Upper lobe of right lung (tissue), 1 donor: ENCODE results near the gene PRND. TPM values are rescaled to one million over a fixed set of nuclear protein-coding genes. Genes with fewer than 3 reads are reported as not detected.

Experiments
- ATAC-seq: fragments of 200-7000 bp; cut with Tn5 transposase; one replicate; pipeline ENCODE4 v1.9.1; 2020; ENCODE audit warnings: mild to moderate bottlenecking, moderate library complexity
- DNase-seq: peaks from one replicate; pipeline ENCODE4 v3.0.0-alpha.2; 2020
- H3K27ac ChIP-seq: fragments of 200-600 bp; one replicate; pipeline ENCODE4 v1.8.0; 2022
- H3K27me3 ChIP-seq: fragments of 200-600 bp; one replicate; pipeline ENCODE4 v1.8.0; 2022; ENCODE audit warnings: mild to moderate bottlenecking
- H3K36me3 ChIP-seq: fragments of 200-600 bp; one replicate; pipeline ENCODE4 v1.8.0; 2022
- H3K4me1 ChIP-seq: fragments of 200-600 bp; one replicate; pipeline ENCODE4 v1.8.0; 2022
- H3K4me3 ChIP-seq: fragments of 200-600 bp; one replicate; pipeline ENCODE4 v1.8.0; 2022; ENCODE audit warnings: mild to moderate bottlenecking
- H3K9me3 ChIP-seq: fragments of 200-600 bp; one replicate; pipeline ENCODE4 v1.8.0; 2022
- intact Hi-C: fragments of 100-400 bp; cut with DNase I; formaldehyde crosslinking; loops from one replicate; pipeline ENCODE4 v1.11.0; 2022
- total RNA-seq: library from RNA; stranded (reverse); fragmentation: NEBNext Ultra II Directional; extraction: Animal tissue kit (Norgen Biotek cat#: 25700); gene quantifications from one replicate; pipeline ENCODE4 v1.2.1, GENCODE V29; 2021
- TF ChIP-seq, protein P1 (sequence below): fragments of 200-600 bp; IDR thresholded peaks from one replicate; pipeline ENCODE4 v1.8.0; 2022; ENCODE audit warnings: antibody characterized with exemption
- donor health status: DM: no; HTN: yes; CAD: no; lungs with severe emphysema.

Gene PRND
- total RNA-seq, 1 donor from 2014 or later, result 0.43 TPM

- ATAC-seq (no peak), DNase-seq (no peak)
- H3K27ac ChIP-seq, result no peak overlapping the region
- peaks cover 12% of the 10 kb centered on the region for H3K4me1 ChIP-seq
- no peaks in the 10 kb centered on the region for H3K9me3 ChIP-seq
- intact Hi-C loops, result loop anchor here (5.0 kb wide), 1 partner anchor 111 kb away; no protein-coding TSS in a partner anchor
- peaks cover 5% of the 10 kb centered on the region for H3K27me3 ChIP-seq
- TF ChIP-seq, protein P1, sequence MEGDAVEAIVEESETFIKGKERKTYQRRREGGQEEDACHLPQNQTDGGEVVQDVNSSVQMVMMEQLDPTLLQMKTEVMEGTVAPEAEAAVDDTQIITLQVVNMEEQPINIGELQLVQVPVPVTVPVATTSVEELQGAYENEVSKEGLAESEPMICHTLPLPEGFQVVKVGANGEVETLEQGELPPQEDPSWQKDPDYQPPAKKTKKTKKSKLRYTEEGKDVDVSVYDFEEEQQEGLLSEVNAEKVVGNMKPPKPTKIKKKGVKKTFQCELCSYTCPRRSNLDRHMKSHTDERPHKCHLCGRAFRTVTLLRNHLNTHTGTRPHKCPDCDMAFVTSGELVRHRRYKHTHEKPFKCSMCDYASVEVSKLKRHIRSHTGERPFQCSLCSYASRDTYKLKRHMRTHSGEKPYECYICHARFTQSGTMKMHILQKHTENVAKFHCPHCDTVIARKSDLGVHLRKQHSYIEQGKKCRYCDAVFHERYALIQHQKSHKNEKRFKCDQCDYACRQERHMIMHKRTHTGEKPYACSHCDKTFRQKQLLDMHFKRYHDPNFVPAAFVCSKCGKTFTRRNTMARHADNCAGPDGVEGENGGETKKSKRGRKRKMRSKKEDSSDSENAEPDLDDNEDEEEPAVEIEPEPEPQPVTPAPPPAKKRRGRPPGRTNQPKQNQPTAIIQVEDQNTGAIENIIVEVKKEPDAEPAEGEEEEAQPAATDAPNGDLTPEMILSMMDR, result no peak
- H3K4me3 ChIP-seq, result no peak overlapping the region
- H3K36me3 ChIP-seq, result no peaks in the 10 kb centered on the region
Observed at GRCh38 chr20:4717816-4718570, 3.7 kb upstream of the PRND start.

- H3K4me1 ChIP-seq, result peaks cover 12% of the 10 kb centered on the region
- no peak for DNase-seq
- peaks cover 5% of the 10 kb centered on the region for H3K27me3 ChIP-seq
- TF ChIP-seq, protein P1, result no peak
- intact Hi-C loops, result loop anchor here (5.0 kb wide), 1 partner anchor 112 kb away; no protein-coding TSS in a partner anchor
- ATAC-seq, result no peak
- no peak overlapping the region for H3K27ac ChIP-seq
- no peak overlapping the region for H3K4me3 ChIP-seq
- H3K36me3 ChIP-seq, result no peaks in the 10 kb centered on the region
- H3K9me3 ChIP-seq, result no peaks in the 10 kb centered on the region
Observed at GRCh38 chr20:4719190-4719589, 2.5 kb upstream of the PRND start.

DNA sequence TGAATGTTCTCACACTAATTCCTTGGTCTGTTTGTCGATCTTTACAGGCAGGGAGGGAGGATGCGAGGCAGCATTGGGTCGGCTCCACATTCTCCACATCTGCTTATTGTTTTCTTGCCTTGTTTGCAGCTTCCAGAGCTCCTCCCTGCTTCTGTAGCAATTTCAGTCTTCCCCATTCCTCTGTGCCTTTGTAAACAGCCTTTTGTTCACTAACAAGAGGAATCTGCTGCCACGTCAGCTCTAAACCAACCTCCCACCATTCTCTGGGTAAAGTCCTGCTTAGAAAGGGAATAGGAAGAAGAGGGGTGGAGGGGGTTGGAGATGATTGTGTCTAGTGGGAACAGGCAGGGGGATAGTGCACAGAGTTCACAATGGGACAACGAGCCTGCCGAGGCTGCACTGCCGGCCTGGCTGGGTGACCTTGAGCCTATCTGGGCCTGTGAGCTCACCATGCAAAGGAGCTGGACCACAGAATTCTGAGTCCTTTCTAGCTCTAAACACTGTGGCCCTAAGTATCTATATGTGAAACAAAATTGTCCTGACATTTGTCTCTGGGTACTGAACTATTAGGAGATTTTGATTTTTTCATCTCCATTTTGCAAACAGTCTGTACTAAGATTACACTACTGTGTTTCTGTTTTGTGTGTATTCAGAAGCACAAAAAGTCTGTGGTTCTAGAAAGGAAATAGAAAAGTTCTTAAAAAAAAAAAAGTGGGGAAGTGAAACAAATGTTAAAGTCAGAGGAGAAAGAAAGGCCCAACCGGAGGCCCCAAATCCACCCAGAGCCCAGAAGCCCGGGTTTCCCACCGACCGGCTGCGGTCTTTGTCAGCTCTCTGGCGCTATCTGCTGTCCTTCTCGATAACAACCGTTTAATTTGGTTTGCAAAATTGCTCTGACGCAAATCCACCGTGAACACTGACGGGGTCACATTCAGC is 1.4 kb upstream of the PRND start:
- TF ChIP-seq, protein P1, result peak; percentile 75
- peak; percentile 81 for DNase-seq
- peaks cover 5% of the 10 kb centered on the region for H3K27me3 ChIP-seq
- peak; percentile 93 for ATAC-seq
- peaks cover 12% of the 10 kb centered on the region for H3K4me1 ChIP-seq
- intact Hi-C loops, result no loop called here
- H3K9me3 ChIP-seq, result no peaks in the 10 kb centered on the region
- no peak overlapping the region for H3K4me3 ChIP-seq
- no peaks in the 10 kb centered on the region for H3K36me3 ChIP-seq
- H3K27ac ChIP-seq, result peak overlapping the region; percentile 73

- Histone ChIP-seq H3K9me3 (no peaks in the 10 kb centered on the region), H3K4me1 (peaks cover 12% of the 10 kb centered on the region), H3K27ac (no peak overlapping the region), H3K27me3 (peaks cover 5% of the 10 kb centered on the region), H3K36me3 (no peaks in the 10 kb centered on the region), H3K4me3 (no peak overlapping the region)
- intact Hi-C loops, result no loop called here
- ATAC-seq, result peak; percentile 3
- no peak for DNase-seq
- TF ChIP-seq, protein P1, result peak; percentile 3
Observed at GRCh38 chr20:4720977-4721349, 746 bp upstream of the PRND start.

- H3K4me3 ChIP-seq, result no peak overlapping the region
- no peaks in the 10 kb centered on the region for H3K9me3 ChIP-seq
- peaks cover 5% of the 10 kb centered on the region for H3K27me3 ChIP-seq
- intact Hi-C loops, result no loop called here
- H3K4me1 ChIP-seq, result peaks cover 22% of the 10 kb centered on the region
- no peak for DNase-seq
- no peak overlapping the region for H3K27ac ChIP-seq
- no peak for ATAC-seq
- H3K36me3 ChIP-seq, result no peaks in the 10 kb centered on the region
- TF ChIP-seq, protein P1, result no peak
Observed at GRCh38 chr20:4722571-4722970, 862 bp downstream of the PRND start.
